NCI-H524 treated with DMSO at 0.1 percent for 48 hours (cell line): ENCODE results near the gene ADAMTS2.

Source experiments
- DNase-seq: peaks from one replicate; lab custom pipeline; 2025; lab: John Stamatoyannopoulos, UW

ADAMTS2 gene

GRCh38 chr5:179232091-179232735 lies 113.0 kb downstream of the ADAMTS2 start:
- no peak for DNase-seq

GRCh38 chr5:179231309-179231708 lies 114.0 kb downstream of the ADAMTS2 start:
- no peak for DNase-seq

- DNase-seq, result no peak
Measured at GRCh38 chr5:179230061-179230461, 115.2 kb downstream of the ADAMTS2 start.

- no peak for DNase-seq
Measured at GRCh38 chr5:179229331-179229831, 115.9 kb downstream of the ADAMTS2 start.

GRCh38 chr5:179228341-179229121 lies 116.7 kb downstream of the ADAMTS2 start:
- no peak for DNase-seq

- no peak for DNase-seq
Measured at GRCh38 chr5:179227580-179228311, 117.5 kb downstream of the ADAMTS2 start.

- DNase-seq, result no peak
Measured at GRCh38 chr5:179227229-179227579, 118.1 kb downstream of the ADAMTS2 start.

GRCh38 chr5:179226696-179227095 lies 118.6 kb downstream of the ADAMTS2 start:
- no peak for DNase-seq

- no peak for DNase-seq
Measured at GRCh38 chr5:179225387-179225786, 119.9 kb downstream of the ADAMTS2 start.

GRCh38 chr5:179224741-179225140 lies 120.5 kb downstream of the ADAMTS2 start:
- no peak for DNase-seq

GRCh38 chr5:179223961-179224360 lies 121.3 kb downstream of the ADAMTS2 start:
- no peak for DNase-seq

- no peak for DNase-seq
Measured at GRCh38 chr5:179223528-179223927, 121.7 kb downstream of the ADAMTS2 start.

- DNase-seq, result no peak
Measured at GRCh38 chr5:179222246-179223017, 122.8 kb downstream of the ADAMTS2 start.

GRCh38 chr5:179221877-179222220 lies 123.4 kb downstream of the ADAMTS2 start:
- no peak for DNase-seq

GRCh38 chr5:179221196-179221876 lies 123.9 kb downstream of the ADAMTS2 start:
- DNase-seq, result no peak

GRCh38 chr5:179220716-179221115 lies 124.5 kb downstream of the ADAMTS2 start:
- DNase-seq, result no peak

GRCh38 chr5:179219661-179220620 lies 125.3 kb downstream of the ADAMTS2 start:
- DNase-seq, result no peak

- DNase-seq, result no peak
Measured at GRCh38 chr5:179218943-179219330, 126.3 kb downstream of the ADAMTS2 start.

GRCh38 chr5:179217956-179218942 lies 127.0 kb downstream of the ADAMTS2 start:
- no peak for DNase-seq
